GM12878 (cell line): ENCODE data around the gene DIDO1. TPM values are rescaled to one million over a fixed set of nuclear protein-coding genes. Genes with fewer than 3 reads are reported as not detected.

ENCODE experiments used
- ATAC-seq: fragments of 200-7000 bp; cut with Tn5 transposase; 3 replicates; pipeline ENCODE4 v1.9.1; 2020; ENCODE audit warnings: mild to moderate bottlenecking, moderate library complexity
- BruUV-seq: library from RNA; stranded (reverse); fragments of 400-500 nt; replicated peaks from 2 replicates; lab custom pipeline; 2021; lab: Mats Ljungman, UMichigan
- CTCF ChIA-PET: fragments of 300-600 bp; sonication (Branson Sonifier 250); formaldehyde crosslinking; extraction: SDS; loops from one replicate; lab custom pipeline; 2021; ENCODE audit warnings: inconsistent platforms; lab: Yijun Ruan, JAX
- POLR2A ChIA-PET: fragments of 350-600 bp; formaldehyde crosslinking; extraction: SDS; loops from one replicate; lab custom pipeline; 2021; ENCODE audit warnings: inconsistent platforms; lab: Charles Lee
- RAD21 ChIA-PET: fragments of 300-600 bp; sonication (Branson Sonifier 250); formaldehyde crosslinking; loops from one replicate; lab custom pipeline; 2023; ENCODE audit warnings: antibody characterized with exemption; ENCODE audit not compliant: unreplicated experiment; lab: Charles Lee
- SMC1A ChIA-PET: fragments of 300-600 bp; sonication (Branson Sonifier 250); formaldehyde crosslinking; loops from one replicate; lab custom pipeline; 2023; ENCODE audit not compliant: unreplicated experiment, uncharacterized antibody; lab: Charles Lee
- DNase-seq: peaks from one replicate; pipeline ENCODE4 v3.0.0-alpha.2; 2011; ENCODE audit warnings: low read depth, low spot score
- FAIRE-seq: peaks from 3 replicates; lab custom pipeline; 2011; peaks lifted over from hg19 to GRCh38; lab: Jason Lieb, UNC
- H2AFZ ChIP-seq: 2 replicates; pipeline ENCODE4 v1.6.0; 2011; ENCODE audit warnings: low read depth, low read length, control low read depth; ENCODE audit not compliant: control insufficient read depth
- H3K27ac ChIP-seq: 2 replicates; pipeline ENCODE4 v1.5.1; 2011; ENCODE audit warnings: control low read depth; ENCODE audit not compliant: control insufficient read depth, insufficient read depth
- H3K27me3 ChIP-seq, 2 experiments: replicated peaks in 1 of 2; 2 replicates each; pipeline versions ENCODE4 v1.6.0 to v1.6.1; 2011; ENCODE audit warnings: low read length in 1 of 2; ENCODE audit not compliant: control insufficient read depth in 2 of 2, insufficient read depth in 2 of 2
- H3K36me3 ChIP-seq, 2 experiments: 2 replicates each; pipeline ENCODE4 v1.5.1; 2011; ENCODE audit warnings: low read length in 1 of 2; ENCODE audit not compliant: control insufficient read depth in 2 of 2, insufficient read depth in 2 of 2
- H3K4me1 ChIP-seq: 2 replicates; pipeline ENCODE4 v1.6.1; 2011; ENCODE audit warnings: mild to moderate bottlenecking, low read length, moderate library complexity, mixed read lengths; ENCODE audit not compliant: control insufficient read depth, insufficient read depth
- H3K4me2 ChIP-seq: 2 replicates; pipeline ENCODE4 v1.6.0; 2011; ENCODE audit warnings: control low read depth; ENCODE audit not compliant: control insufficient read depth, insufficient read depth
- H3K4me3 ChIP-seq: fragments of 200-600 bp; sonication (generic); 2 replicates; pipeline ENCODE4 v1.5.1; 2016
- H3K79me2 ChIP-seq: 2 replicates; pipeline ENCODE4 v1.6.0; 2011; ENCODE audit warnings: low read length; ENCODE audit not compliant: control insufficient read depth, insufficient read depth
- H3K9ac ChIP-seq: 2 replicates; pipeline ENCODE4 v1.8.0; 2011; ENCODE audit warnings: low read length, control low read depth, mixed read lengths; ENCODE audit not compliant: control insufficient read depth, insufficient read depth
- H3K9me3 ChIP-seq: replicated peaks from 3 replicates; pipeline ENCODE4 v1.5.1; 2011; ENCODE audit warnings: mild to moderate bottlenecking, low read length; ENCODE audit not compliant: control insufficient read depth, insufficient read depth
- H4K20me1 ChIP-seq: 2 replicates; pipeline ENCODE4 v1.6.0; 2011; ENCODE audit not compliant: control insufficient read depth, insufficient read depth
- ASH2L ChIP-seq: fragments of 300-600, 200-600 bp; sonication (generic); IDR thresholded peaks from 2 replicates; pipeline ENCODE4 v1.6.1; 2017; ENCODE audit warnings: low read depth, mild to moderate bottlenecking, borderline replicate concordance
- CUX1 ChIP-seq: IDR thresholded peaks from 2 replicates; pipeline ENCODE4 v1.6.1; 2012; ENCODE audit warnings: improper control_type of control experiment, low read depth, low read length; ENCODE audit not compliant: insufficient replicate concordance
- DPF2 ChIP-seq: fragments of 450-650 bp; IDR thresholded peaks from 2 replicates; pipeline ENCODE4 v1.6.1; 2017; ENCODE audit warnings: mild to moderate bottlenecking
- EP300 ChIP-seq, 2 experiments: fragments of 150-350 bp in 1 of 2; IDR thresholded peaks; 2 replicates each; pipeline ENCODE4 v1.6.1; 2011 to 2012; ENCODE audit warnings: low read depth in 2 of 2, low read length in 2 of 2, borderline replicate concordance in 1 of 2, improper control_type of control experiment in 1 of 2, inconsistent platforms in 1 of 2; ENCODE audit not compliant: control insufficient read depth in 1 of 2
- EZH2 ChIP-seq: IDR thresholded peaks from 2 replicates; pipeline ENCODE4 v1.6.1; 2012; ENCODE audit warnings: low read depth, mild to moderate bottlenecking, control low read depth, inconsistent platforms, low read length, borderline replicate concordance; ENCODE audit not compliant: control insufficient read depth
- NR2F1 ChIP-seq: fragments of 450-650 bp; conservative IDR thresholded peaks from 2 replicates; pipeline ENCODE4 v1.6.1; 2017; ENCODE audit warnings: mild to moderate bottlenecking
- RAD51 ChIP-seq: fragments of 450-650 bp; IDR thresholded peaks from 2 replicates; pipeline ENCODE4 v1.6.1; 2016; ENCODE audit warnings: moderate library complexity, mild to moderate bottlenecking, inconsistent platforms
- SP1 ChIP-seq: IDR thresholded peaks from one replicate; pipeline ENCODE4 v1.6.1; 2011; ENCODE audit warnings: low read depth, low read length
- SUZ12 ChIP-seq: fragments of 200-600 bp; sonication (generic); IDR thresholded peaks from one replicate; pipeline ENCODE4 v1.6.1; 2018; ENCODE audit warnings: antibody characterized with exemption, mild to moderate bottlenecking; ENCODE audit not compliant: unreplicated experiment
- ZNF207 ChIP-seq: fragments of 450-650 bp; IDR thresholded peaks from 2 replicates; pipeline ENCODE4 v1.6.1; 2014; ENCODE audit warnings: antibody characterized with exemption, mild to moderate bottlenecking, borderline replicate concordance
- ZNF592 ChIP-seq: fragments of 450-650 bp; IDR thresholded peaks from 2 replicates; pipeline ENCODE4 v1.6.1; 2017; ENCODE audit warnings: mild to moderate bottlenecking, moderate library complexity
- WGBS: methylation state at CpG from one replicate; pipeline ENCODE4 v1.1.6; 2016; ENCODE audit warnings: low lambda C conversion rate; ENCODE audit not compliant: insufficient replicate concordance, insufficient coverage; ENCODE audit errors: missing lambda C conversion rate; 5-methylcytosine and 5-hydroxymethylcytosine counted together
- in situ Hi-C: fragments of 300-500 bp; cut with MboI; formaldehyde crosslinking; loops from 9 replicates; pipeline ENCODE4 v1.14.3; 2018; ENCODE audit warnings: mixed read lengths
- intact Hi-C: fragments of 100-400 bp; cut with micrococcal nuclease; formaldehyde crosslinking; loops from one replicate; pipeline ENCODE4 v1.14.2; 2022; ENCODE audit not compliant: unreplicated experiment
- polyA plus RNA-seq, 11 experiments: library from polyadenylated mRNA; depleted of rRNA in 4 of 11; unstranded in 6 of 11; stranded (reverse) in 5 of 11; fragments of >200 nt; fragmentation: Nextera tagmentation in 4 of 11; fragmentation: Illumina TruSeq in 1 of 11; extraction: Ambion mirVana in 4 of 11; extraction: Trizol in 1 of 11; gene quantifications; 1 replicate in 1 of 11; 2 replicates in 10 of 11; pipeline versions ENCODE4 v1.2.1 to v1.2.3, GENCODE V29; 2011 to 2016; ENCODE audit warnings: inconsistent platforms in 2 of 11, missing spikeins in 2 of 11, low read depth in 1 of 11
- total RNA-seq, 4 experiments: library from RNA; depleted of rRNA in 3 of 4; stranded (reverse); fragments of >200 nt in 3 of 4; fragmentation: Illumina TruSeq in 1 of 4; extraction: Trizol in 1 of 4; gene quantifications; 2 replicates each; pipeline versions ENCODE4 v1.2.1 to v1.2.3, GENCODE V29; 2013 to 2021

Gene DIDO1
- total and polyA plus RNA-seq, 10 of the 15 experiments (the other 5 are each of a cell fraction or from before 2014, with no cell fraction given), result 5.5 to 56.4 (median 38.4) TPM

GRCh38 chr20:62838128-62838891 lies 88.0 kb downstream of the DIDO1 start:
- Histone ChIP-seq H3K79me2 (no peaks in the 10 kb centered on the region), H3K4me3 (no peak overlapping the region), H4K20me1 (no peaks in the 10 kb centered on the region), H3K9ac (no peak overlapping the region), H3K36me3 (no peaks in the 10 kb centered on the region), H3K4me1 (peaks cover 6% of the 10 kb centered on the region), H3K27me3 (peaks cover 0 to 3% of the 10 kb centered on the region in 2 experiments; a peak in 2 of 4 replicates), H3K27ac (no peak overlapping the region), H3K4me2 (no peak overlapping the region), H2AFZ (no peak overlapping the region; the same call in 1 of the 2 replicates), H3K9me3 (no peaks in the 10 kb centered on the region)
- RAD21 ChIA-PET, result no interaction called here
- DNase-seq, result no peak
- peak; percentile 94 for ATAC-seq
- POLR2A ChIA-PET, result interaction anchor here (0.6 kb wide), 1 partner anchor 18 kb away, joined by 6 read pairs; no protein-coding TSS in a partner anchor
- SMC1A ChIA-PET, result no interaction called here
- WGBS, result 52% methylated on average over 27 of the region's 27 CpGs
- intact Hi-C loops, result no loop called here
- CTCF ChIA-PET, result interaction anchor here (1.0 kb wide), 1 partner anchor 55 kb away, joined by 3 read pairs; no protein-coding TSS in a partner anchor
- in situ Hi-C loops, result no loop called here
- no peak for FAIRE-seq
- BruUV-seq, result no TSS peak
- peak; percentile 15 for TF ChIP-seq SP1
- no peak for TF ChIP-seq SUZ12
- TF ChIP-seq NR2F1, result peak; percentile 75; the same call in 1 of the 2 replicates
- TF ChIP-seq EZH2, result no peak
- TF ChIP-seq ASH2L, result no peak
- TF ChIP-seq ZNF592, result 0 out of 2 replicates have a peak, but pooled peaks have one; percentile 45
- TF ChIP-seq EP300 (IDR thresholded peaks at IDR 0.05; ENCODE audit: borderline replicate concordance in 1 of 2, control insufficient read depth in 1 of 2, low read depth in 2 of 2, low read length in 2 of 2), result 0 out of 4 replicates have a peak, but pooled peaks of 1 of the 2 experiments have one; percentile 24
- TF ChIP-seq ZNF207, result no peak
- TF ChIP-seq CUX1, result no peak
- TF ChIP-seq RAD51, result 0 out of 2 replicates have a peak, but pooled peaks have one; percentile 26
- peak; percentile 48; the same call in 1 of the 2 replicates for TF ChIP-seq DPF2
